Measurements from ENCODE around the gene F2.

DNA sequence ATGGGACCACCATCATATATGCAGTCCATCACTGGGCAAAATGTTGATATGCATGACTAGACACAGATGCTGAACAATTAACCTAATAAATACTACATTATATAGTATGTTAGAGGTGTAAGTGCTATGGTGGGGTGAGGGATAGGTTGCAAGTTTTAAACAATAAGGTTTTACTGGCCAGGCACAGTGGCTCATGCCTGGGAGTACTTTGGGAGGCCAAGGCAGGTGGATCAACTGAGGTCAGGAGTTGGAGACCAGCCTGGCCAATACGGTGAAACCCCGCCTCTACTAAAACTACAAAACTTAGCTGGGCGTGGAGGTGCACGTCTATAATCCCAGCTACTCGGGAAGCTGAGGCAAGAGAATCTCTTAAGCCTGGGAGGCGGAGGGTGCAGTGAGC is 28.1 kb downstream of the F2 start:
- TF ChIP-seq, protein P1, sequence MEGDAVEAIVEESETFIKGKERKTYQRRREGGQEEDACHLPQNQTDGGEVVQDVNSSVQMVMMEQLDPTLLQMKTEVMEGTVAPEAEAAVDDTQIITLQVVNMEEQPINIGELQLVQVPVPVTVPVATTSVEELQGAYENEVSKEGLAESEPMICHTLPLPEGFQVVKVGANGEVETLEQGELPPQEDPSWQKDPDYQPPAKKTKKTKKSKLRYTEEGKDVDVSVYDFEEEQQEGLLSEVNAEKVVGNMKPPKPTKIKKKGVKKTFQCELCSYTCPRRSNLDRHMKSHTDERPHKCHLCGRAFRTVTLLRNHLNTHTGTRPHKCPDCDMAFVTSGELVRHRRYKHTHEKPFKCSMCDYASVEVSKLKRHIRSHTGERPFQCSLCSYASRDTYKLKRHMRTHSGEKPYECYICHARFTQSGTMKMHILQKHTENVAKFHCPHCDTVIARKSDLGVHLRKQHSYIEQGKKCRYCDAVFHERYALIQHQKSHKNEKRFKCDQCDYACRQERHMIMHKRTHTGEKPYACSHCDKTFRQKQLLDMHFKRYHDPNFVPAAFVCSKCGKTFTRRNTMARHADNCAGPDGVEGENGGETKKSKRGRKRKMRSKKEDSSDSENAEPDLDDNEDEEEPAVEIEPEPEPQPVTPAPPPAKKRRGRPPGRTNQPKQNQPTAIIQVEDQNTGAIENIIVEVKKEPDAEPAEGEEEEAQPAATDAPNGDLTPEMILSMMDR (IDR thresholded peaks at IDR 0.05 in 4 of 5, conservative IDR thresholded peaks at IDR 0.05 in 1 of 5) = no peak
- no peak for TF ChIP-seq POLR2A (IDR thresholded peaks at IDR 0.05)
